DND-41 (cell line): Measurements from ENCODE around the gene SLC6A16.

Experiments used
- EZH2 ChIP-seq: IDR thresholded peaks from 3 replicates; pipeline ENCODE4 v1.6.1; 2012; ENCODE audit warnings: borderline replicate concordance, low read depth, mild to moderate bottlenecking, moderate library complexity, low read length, inconsistent platforms; ENCODE audit not compliant: severe bottlenecking
- TF ChIP-seq, protein P1 (sequence below): IDR thresholded peaks from 2 replicates; pipeline ENCODE4 v1.5.1; 2012; ENCODE audit warnings: borderline replicate concordance, low read length, moderate library complexity, mild to moderate bottlenecking; ENCODE audit not compliant: poor library complexity, severe bottlenecking; ENCODE audit errors: extremely low read depth

- TF ChIP-seq, protein P1, sequence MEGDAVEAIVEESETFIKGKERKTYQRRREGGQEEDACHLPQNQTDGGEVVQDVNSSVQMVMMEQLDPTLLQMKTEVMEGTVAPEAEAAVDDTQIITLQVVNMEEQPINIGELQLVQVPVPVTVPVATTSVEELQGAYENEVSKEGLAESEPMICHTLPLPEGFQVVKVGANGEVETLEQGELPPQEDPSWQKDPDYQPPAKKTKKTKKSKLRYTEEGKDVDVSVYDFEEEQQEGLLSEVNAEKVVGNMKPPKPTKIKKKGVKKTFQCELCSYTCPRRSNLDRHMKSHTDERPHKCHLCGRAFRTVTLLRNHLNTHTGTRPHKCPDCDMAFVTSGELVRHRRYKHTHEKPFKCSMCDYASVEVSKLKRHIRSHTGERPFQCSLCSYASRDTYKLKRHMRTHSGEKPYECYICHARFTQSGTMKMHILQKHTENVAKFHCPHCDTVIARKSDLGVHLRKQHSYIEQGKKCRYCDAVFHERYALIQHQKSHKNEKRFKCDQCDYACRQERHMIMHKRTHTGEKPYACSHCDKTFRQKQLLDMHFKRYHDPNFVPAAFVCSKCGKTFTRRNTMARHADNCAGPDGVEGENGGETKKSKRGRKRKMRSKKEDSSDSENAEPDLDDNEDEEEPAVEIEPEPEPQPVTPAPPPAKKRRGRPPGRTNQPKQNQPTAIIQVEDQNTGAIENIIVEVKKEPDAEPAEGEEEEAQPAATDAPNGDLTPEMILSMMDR, result no peak
- no peak for TF ChIP-seq EZH2
Observed at GRCh38 chr19:49271080-49271753, 53.8 kb downstream of the SLC6A16 start.
